GM12872 (cell line): ENCODE measurements around the gene SERPINB5.

Experiments used
- TF ChIP-seq, protein P1 (sequence below): IDR thresholded peaks from 3 replicates; pipeline ENCODE4 v1.5.1; 2011; ENCODE audit warnings: low read depth, mild to moderate bottlenecking, low read length, moderate library complexity; ENCODE audit not compliant: insufficient read depth

SERPINB5 gene

DNA sequence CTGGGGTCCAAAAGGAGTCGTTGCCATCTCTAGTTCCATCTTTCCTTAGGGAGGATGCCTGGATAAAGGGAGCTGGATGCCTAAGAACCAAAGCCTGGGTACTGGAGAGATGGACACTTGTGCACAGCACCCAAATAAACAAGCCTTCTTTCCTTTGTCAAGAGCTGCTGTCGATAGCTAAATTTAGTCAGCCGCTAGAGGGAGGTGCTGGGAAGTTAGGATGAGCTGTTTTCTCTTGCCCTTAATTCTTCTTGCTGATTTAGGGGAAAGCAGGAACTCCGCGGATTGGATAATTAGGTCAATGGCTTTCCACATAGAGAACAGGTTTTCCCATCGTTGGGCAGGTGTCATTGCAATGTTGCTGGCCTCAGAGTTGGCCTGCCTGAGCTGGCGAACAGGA, 34.5 kb downstream of the SERPINB5 start:
- TF ChIP-seq, protein P1, sequence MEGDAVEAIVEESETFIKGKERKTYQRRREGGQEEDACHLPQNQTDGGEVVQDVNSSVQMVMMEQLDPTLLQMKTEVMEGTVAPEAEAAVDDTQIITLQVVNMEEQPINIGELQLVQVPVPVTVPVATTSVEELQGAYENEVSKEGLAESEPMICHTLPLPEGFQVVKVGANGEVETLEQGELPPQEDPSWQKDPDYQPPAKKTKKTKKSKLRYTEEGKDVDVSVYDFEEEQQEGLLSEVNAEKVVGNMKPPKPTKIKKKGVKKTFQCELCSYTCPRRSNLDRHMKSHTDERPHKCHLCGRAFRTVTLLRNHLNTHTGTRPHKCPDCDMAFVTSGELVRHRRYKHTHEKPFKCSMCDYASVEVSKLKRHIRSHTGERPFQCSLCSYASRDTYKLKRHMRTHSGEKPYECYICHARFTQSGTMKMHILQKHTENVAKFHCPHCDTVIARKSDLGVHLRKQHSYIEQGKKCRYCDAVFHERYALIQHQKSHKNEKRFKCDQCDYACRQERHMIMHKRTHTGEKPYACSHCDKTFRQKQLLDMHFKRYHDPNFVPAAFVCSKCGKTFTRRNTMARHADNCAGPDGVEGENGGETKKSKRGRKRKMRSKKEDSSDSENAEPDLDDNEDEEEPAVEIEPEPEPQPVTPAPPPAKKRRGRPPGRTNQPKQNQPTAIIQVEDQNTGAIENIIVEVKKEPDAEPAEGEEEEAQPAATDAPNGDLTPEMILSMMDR: peak; percentile 58

DNA sequence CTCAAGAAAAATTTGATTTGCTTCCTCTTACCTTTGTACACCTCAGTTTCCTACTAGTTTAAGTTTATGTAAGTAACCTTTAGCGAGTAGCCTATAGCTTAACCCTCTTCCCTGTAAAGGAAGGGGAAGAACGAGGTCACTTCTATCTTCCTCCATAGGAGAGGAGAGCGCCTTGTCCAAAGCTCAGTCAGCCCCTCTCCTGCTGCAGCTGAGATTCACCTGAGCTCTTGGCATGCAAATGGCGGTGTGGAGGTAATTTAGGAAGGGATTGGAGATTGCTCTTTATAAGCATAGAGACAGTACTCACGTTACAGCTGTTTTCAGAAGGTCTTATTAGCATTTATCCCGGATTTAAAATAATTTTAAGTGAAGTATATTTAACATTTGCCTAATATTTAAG, 37.6 kb downstream of the SERPINB5 start:
- TF ChIP-seq, protein P1: no peak

DNA sequence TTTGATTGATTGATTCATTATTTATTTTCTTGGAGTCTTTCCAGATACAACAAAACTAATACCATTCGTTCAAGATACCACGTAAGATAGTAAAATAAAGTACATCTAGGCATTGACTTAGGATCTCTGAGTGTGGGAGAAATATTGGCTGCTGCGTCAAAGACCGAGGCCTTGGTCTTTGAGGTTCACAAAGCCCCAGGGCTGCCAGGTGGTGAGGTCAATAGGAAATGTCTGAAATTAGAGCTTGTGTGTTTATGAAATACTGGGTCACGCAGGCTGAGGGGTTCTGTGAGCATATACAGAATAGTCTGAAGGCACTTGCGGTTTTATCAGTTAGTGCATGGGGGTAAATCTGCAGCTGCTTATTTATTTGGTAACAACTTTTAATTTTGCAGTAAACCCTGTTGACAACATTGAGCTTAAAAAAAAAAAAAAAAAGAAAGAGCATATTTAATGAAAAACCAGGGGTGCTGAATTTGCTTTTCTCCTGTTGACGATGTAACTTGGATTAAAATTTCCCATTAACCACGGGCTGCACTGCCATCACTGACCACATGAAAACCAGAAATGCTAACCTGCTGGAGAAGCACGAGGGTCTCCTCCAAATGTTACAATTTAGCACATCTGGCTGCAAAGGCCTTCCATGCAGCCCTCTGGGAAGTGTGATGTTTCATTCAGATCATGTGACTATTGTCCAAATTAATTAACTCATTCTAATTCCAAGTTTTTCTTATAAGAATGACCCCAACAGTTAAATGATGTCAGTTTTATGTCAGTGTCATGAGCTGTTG, 38.3 kb downstream of the SERPINB5 start:
- TF ChIP-seq, protein P1: peak; percentile 35; the same call in 1 of the 3 replicates

DNA sequence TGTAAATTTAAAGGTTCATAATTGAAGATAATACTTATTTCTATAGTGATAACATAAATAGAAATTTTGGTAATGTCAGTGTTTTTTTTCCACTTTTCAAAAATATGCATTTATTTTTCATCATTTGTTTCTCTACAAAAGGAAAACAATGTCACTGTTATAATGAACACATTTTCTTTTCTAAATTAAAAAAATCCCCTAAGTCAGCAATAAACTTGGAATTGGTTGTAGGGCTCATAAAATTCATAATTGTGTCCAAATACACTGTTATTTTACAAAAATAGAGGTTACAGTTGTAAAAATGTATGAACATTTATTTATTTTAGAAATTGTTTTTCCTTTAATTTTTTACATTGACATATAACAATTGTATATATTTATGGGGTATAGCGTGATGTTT, 39.0 kb downstream of the SERPINB5 start:
- TF ChIP-seq, protein P1: no peak

DNA sequence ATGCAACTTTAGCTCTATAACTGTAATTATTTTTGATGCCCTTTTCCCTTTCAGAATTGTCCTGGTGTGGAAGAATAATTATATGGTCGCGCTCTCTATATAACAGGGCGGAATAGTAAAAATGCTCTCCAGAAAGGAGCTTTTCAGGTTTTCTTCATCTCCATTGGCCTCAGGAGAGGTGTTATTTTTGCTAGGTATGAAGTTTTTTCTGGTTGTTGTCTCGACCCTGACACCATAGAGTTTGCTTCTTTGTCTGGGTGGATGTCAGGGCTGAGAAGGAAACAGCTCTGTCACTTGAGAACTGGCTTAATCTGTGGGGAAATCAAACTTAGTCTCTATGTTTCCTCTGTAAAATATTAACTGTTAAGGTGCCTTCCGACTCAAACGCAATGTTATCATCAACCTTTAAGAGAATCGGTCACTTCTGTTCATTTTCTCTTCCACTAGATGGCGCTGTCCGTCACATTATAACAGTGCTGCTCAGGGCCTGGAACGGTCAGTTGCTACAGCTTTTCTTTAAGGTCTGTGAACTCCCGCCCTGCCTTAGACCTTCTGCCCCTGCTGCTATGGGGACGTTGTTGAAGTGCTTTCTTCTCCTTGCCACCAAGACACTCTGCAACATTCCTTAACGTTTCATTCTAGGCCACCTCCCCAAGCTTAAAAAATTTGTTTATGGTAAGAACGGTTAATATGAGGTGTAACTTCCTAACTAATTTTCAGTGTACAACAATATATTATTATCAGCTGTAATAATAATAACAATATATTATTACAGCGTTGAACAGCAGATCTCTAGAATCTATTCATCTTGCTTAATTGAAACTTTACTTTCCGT, 41.6 kb downstream of the SERPINB5 start:
- TF ChIP-seq, protein P1: peak; percentile 72

DNA sequence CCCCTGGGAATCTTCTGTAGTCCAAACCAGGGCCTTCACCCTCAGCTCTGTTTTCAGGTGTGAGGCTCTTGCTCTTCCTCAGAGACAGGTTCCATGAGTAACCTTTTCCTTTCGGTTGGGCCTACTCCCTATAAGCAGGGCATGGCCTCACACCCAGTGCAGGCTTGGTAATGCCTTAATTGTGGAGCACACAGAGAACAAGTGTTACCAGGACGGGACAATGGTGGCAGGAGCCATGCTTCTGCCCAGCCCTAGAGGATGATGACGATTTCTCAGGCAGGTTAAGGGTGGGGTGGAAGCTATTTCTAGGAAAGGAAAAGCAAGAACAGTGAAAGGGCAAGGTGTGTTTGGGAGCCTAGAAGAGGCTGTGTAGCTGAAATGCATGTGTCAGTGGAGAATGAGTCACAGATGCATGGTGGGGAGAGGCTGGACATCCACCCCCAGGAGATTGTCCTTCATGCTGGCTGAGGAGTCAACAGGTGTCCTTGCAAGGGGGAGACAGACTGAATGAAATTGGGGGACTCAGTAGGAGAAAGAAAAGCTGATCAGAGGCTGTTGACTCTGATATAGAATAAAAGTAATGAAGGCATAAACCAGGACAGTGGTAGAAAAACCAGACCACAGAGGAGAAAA, 43.4 kb downstream of the SERPINB5 start:
- TF ChIP-seq, protein P1: no peak

DNA sequence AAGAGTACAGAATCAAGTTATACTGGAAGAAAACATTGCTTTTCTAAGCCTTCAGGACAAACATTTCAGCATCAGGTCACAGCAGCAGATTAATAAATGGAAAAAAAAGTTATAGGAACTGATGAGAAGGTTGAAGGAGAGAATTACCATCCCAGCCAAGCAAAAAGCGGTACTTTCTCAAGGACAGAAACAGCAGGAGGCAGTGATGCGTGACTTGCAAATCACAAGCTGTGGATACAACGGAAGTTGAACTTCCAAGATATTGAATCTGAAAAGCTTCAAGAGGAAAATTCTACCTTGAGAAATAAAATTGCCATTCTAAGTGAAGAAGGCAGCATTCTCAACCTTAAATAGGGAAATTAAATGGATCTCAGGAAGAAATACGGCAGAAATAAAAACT, 46.9 kb downstream of the SERPINB5 start:
- TF ChIP-seq, protein P1: no peak
